Esophagus mucosa (tissue), 1 donor: ENCODE results near the gene CDH23. TPM values are rescaled to one million over a fixed set of nuclear protein-coding genes. Genes with fewer than 3 reads are reported as not detected.

ENCODE experiments used
- ATAC-seq: fragments of 200-7000 bp; cut with Tn5 transposase; one replicate; pipeline ENCODE4 v1.9.1; 2020
- total RNA-seq: library from RNA; stranded (reverse); gene quantifications from one replicate; pipeline ENCODE4 v1.2.4, GENCODE V29; 2023
- donor health status: DM: yes; HTN: yes; CAD: no.

The CDH23 gene
- total RNA-seq, 1 donor from 2014 or later: 1.3 TPM

DNA sequence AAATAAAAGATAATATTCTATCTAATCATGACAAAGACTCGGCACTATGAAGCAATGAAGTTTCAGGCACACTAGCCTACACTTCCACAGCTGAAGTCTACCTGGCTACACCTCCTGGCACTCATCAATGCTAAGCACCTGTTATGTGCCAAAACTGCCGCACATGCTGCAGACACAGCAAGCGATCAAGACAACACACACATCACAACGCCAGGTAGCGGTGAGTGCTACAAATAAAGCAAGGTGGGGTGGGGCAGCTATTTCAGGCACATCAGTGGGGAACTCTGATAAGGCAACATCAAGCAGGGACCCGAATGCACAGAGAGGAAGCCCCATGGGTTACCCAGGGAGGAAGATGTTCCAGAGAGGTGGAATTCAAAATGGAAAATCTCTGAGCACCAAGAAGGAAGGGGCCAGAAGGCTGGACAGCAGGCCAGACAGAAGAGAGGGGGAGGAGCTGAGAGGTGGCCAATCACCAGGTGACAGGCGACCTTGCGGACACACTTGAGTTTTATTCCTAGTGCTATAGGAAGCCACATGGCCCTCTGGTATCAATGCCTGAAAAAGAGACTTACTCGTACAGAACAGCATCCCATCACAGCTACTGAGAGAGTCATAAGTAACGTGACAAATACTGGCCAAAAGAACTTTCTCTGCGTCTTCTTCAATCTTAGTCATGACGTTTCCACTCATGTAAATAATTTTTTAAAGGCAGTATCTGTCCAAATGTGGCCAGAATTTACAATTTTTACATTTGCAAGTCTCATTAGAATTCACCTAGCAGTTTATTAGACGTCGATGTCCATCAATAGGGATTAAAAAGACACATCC lies 446.4 kb downstream of the CDH23 start:
- no peak for ATAC-seq

DNA sequence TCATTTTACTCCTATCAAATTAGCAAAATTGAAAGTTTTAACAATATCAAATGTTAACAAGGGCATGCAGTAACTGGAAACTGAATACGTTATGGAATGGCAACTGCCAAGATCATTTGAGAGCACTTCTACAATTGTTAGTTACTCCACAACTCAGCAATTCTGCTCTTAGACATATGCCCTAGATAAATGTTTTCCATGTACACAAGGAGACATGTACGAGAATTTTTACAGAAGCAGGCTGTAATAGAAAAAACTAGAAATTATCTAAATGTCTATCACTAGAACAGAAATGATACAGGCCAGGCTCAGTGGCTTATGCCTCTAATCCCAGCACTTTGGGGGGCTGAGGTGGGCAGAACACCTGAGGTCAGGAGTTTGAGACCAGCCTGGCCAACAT lies 447.4 kb downstream of the CDH23 start:
- no peak for ATAC-seq

DNA sequence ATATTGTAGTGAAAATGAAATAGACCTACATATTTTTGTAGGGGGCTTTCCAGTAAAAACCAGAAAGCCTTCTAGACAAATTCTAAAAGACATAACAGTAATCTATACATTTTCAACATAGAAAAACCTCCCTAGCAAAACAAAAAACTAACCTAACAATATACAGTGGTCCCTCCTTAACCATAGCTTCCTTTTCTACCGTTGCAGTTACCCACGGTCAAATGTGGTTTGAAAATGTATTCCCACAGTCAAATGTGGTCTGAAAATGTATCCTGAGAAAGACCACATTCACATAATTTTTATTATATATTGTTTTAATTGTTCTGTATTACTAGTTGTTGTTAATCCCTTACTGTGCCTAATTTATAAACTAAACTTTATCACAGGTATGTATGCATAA lies 448.0 kb downstream of the CDH23 start:
- no peak for ATAC-seq

DNA sequence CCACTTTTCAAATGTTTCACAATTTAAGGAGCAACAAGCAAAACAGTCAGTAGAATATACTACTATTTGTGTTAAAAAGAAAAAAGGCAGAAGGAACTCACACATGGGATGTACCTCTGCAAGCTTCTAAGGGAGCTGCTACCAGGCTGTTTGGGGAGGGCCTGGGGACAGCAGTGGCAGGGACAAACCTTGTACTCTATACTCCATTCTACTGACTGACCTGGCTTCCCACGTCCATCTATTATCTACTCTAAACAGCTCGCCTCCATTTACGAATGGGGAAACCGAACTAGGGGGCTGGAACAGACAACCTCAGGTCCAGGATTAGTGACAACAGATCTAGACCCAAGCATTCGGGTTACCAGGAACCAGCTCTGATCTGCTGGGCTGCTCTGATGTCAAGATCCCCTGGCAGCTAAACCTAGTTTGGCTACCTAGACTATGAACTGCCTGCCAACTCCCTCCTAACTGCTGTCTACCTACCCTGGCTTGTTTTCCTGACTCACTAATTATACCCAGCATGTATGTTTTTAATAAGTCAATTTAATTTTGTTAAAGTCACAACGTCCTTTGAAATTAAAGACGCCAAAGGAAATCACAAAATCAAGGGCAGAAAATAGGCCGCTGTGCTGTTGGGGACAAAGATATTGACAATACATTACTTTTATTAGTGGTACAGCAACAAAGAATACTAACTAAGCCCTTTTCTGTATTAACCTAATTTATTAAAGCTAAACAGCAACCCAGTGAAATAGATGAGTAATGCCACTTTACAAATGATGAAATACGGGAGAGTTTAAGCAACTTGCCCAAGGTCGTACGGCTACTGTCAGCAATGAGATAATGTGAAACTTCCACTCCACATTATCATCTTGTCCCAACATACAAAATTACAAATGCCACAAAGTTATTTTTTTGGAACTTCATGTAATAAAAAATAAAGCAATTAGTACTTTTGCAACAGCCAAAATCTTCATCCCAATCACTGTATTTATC lies 449.0 kb downstream of the CDH23 start:
- ATAC-seq: peak; percentile 82

DNA sequence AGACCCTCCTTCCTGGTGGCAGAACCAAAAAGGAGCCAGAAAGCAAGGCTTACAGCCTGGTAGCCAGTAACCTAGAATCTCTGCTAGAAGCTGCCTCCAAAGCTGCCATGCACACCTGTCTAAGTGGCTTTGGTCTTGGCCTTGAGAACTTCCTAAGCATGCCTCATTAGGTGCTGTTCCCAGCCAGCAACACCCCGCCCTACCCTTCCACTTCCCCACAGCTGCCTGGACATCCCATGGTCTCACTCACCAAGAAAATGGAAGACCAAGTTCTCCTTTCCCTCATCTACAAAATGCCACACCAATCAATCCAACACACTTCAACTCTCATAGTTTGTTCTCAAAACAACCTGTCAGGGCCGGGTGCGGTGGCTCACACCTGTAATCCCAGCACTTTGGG lies 450.1 kb downstream of the CDH23 start:
- ATAC-seq: no peak

DNA sequence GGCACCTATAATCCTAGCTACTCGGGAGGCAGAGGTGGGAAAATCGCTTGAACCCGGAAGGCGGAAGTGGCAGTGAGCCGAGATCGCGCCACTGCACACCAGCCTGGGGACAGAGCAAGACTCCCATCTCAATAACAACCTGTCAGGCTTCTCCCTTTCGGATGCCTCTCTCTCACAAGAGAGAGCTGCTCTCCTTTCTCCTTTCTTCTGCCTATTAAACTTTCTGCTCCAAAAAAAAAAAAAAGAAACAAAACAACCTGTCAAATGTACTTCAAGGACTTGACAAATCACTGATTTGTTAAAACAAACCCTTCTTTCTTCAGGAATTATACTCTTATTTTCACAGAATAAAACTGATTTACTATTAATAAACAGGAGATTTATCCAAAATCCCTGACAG lies 450.7 kb downstream of the CDH23 start:
- ATAC-seq: no peak

DNA sequence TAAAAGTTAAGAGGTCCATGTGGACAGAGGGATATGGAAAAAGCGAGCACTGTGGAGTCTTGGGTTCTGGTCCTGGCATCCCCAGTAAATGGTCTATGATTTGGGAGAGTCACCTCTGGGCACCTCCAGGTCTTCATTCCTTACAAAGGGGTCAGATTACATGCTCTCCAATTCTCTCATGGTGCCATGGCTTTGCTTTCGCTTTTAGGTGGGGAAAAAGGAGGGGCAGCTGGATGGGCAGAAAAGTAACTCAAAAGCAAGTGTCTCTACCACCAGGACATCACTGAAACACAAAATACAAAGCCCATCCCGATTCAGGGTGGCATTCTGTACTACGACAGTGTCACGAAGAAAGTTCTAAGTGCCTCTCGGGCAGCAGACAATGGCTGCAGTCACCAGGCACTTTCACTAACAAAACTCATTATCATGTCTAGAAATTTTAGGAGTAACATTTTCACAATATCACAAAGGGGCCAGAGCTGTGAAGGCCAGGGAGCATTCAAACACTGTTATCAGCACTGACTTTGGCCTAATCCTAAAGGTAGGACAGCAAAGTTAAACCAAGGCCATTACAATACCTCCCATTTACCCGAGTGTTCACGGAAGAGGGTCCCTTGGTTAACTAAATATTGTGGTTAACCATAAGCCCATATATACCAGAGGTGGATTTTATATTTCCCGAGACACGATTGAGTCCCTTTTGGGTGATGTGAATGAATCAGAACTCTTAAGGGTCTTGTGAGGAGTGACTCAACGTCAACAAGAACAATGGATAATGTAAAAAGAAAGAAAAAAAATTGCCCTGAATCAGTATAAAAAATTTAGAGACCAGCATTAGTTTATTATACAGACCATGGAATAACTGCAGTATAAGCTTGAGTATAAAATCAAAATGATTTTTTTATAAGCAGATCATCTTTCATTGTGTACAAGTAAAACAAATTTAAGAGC lies 451.9 kb downstream of the CDH23 start:
- no peak for ATAC-seq

DNA sequence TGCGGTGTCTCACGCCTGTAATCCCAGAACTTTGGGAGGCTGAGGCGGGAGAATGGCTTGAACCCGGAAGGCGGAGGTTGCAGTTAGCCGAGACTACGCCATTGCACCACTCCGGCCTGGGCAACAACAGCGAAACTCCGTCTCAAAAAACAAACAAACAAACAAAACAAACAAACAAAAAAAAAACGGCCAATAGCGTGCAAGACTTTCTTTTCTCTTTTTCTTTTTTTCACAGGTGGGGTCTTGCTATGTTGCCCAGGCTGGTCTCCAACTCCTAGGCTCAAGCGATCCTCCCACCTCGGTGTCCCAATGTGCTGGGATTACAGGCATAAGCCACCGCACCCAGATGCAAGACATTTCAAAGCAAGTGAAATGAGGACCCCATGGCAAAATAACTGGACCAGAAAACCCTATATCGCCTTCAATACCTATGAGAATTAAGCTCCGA lies 452.8 kb downstream of the CDH23 start:
- ATAC-seq: no peak

DNA sequence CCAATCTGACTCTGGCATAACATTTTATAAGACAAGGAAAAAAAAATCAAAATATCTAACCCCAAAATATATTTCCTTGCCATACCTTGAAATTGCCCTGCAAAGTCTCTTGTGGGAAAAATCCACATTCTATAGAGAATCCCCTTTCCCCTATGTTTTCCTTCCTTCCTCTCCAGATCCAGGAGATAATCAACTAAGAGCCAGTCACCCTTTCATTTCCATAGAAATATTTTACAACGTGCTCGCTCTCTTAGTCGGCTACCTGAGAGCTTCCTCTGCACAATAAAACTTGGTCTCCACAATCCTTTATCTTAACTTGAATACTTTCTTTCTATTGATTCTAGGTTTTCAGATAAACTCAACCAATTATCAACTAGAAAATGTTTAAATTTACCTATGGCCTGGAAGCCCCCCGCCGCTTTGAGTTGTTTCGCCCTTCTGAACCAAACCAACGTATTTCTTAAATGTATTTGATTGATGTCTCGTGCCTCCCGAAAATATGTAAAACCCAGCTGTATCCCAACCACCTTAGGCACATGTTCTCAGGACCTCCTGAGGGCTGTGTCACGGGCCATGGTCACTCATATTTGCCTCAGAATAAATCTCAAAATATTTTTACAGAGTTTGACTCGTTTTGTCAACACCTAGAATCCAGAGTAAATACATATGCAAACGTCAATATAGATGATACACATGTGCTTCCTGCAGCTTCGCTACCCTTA lies 453.5 kb downstream of the CDH23 start:
- no peak for ATAC-seq

DNA sequence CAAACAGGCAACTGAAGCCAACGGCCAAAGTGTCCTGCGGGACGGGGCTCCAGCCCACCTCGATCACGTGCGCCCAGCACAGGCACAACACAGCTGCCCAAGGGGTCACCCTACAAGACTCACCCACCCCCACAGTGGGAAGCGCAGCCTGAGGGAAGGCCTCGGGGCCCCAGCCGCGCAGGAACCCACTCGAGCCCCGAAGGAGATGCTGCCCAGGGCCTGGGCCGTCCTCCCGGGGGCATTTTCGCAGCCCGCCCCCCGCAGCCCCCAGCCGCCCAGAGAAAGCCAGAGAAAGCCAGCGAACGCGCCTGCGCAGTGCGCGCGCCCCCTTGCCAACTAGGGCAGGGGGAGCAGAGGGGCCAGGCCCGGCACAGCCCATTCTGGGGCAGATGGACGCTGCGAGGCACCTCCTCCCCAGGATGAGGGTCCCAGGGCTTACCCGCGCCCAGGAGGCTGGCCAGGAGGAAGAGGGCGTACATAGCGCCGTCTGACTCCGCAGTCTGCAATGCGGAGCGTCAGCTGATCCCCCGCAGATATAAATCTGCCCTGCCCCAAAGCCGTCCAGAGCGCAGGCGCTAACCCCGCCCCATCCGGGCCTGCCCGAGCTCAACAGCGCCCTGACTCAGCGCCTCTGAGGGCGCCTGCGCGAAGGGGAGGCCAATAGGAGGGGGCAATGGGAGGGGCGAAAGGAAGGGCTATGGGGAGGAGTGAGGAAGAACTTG lies 454.2 kb downstream of the CDH23 start, which contains the start of gene PSAP:
Gene PSAP (minus strand): TSS at position 509 of the 722 bp plus-strand sequence. CDS start 30 bp downstream, at position 479.
- peak; percentile 99 for ATAC-seq

DNA sequence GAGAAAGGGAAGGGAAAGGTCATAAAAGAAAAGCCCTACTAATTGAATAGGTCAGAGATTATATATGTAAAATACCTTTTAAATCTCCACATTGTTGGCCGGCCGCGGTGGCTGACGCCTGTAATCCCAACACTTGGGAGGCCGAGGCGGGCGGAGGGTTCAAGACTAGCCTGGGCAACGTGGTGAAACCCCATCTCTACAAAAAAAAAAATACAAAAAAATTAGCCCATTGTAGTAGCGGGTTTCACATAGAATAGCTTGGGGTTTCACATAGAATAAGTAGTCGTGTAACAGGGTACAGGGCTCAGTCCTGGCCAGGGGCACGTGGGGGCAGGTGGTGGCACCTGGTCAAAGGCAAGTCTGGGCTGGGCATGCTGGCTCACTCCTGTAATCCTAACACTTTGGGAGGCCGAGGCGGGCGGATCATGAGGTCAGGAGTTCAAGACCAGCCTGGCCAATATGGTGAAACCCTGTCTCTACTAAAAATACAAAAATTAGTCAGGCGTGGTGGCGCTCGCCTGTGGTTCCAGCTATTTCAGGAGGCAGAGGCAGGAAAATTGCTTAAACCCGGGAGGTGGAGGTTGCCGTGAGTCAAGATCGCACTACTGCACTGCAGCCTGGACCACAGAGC lies 454.9 kb downstream of the CDH23 start:
- ATAC-seq: peak; percentile 19

DNA sequence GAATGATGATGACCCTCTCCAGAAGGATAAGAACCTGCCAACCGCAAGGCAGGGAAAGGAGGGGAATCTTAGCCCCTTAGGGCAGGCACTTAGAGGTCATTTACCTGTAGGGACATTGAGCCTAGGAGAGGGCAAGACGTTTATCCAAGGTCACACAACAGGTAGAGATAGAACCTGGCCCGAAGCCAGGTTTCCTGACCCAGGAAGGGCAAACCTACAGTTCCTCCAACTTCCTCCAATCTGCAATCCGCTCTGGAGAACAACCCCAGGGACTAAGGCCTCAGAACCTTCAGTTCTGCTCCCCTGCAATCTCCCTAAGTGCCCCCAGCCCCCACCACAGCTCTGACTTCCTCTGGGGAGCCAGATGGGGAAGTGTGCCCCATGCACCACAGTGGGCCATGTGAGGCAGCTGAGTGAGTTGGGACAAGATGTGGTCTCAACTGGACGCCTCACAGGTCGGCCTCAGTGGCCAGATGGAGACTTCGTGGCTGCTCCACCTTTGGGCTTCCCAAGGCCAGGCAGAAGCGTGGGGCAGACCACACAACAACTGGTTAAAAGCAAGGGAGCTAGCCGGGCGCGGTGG lies 455.7 kb downstream of the CDH23 start:
- ATAC-seq: no peak

DNA sequence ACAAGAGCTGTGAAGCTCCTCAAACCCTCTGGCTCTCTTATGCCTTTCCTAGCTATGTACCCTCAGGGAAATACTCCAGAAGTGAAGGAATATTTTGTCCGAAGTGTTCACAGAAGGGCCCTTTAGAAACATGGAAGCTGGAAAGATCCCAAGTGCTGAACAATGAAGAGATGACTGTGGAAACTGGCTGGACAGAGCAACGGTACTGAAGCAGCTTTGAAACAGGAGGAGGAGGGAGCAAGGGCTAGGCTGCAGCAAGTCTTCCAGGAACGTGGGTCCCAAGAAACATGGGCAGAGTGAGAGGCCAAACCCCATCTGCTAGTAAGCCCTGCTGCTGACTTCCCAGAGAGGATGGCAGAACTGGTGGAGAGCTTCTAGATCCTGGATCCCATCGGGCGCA lies 457.3 kb downstream of the CDH23 start:
- ATAC-seq: no peak

DNA sequence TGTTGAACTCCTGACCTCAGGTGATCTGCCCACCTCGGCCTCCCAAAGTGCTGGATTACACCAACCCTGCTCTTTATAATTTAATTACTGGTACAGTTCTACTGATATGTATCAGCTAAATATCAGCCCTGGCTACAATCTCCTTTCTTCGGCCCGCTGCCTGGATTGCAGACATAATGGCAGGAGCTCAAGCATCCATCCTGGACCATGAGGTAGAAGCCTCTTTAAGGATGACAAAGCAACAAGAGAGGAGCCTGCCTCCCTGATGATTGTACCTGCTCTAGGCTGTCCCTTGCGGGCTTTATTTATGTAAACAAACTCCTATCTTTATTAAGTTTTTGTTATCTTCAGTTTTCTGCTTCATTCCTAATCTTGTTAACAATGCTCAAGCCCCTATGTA lies 459.9 kb downstream of the CDH23 start:
- no peak for ATAC-seq

DNA sequence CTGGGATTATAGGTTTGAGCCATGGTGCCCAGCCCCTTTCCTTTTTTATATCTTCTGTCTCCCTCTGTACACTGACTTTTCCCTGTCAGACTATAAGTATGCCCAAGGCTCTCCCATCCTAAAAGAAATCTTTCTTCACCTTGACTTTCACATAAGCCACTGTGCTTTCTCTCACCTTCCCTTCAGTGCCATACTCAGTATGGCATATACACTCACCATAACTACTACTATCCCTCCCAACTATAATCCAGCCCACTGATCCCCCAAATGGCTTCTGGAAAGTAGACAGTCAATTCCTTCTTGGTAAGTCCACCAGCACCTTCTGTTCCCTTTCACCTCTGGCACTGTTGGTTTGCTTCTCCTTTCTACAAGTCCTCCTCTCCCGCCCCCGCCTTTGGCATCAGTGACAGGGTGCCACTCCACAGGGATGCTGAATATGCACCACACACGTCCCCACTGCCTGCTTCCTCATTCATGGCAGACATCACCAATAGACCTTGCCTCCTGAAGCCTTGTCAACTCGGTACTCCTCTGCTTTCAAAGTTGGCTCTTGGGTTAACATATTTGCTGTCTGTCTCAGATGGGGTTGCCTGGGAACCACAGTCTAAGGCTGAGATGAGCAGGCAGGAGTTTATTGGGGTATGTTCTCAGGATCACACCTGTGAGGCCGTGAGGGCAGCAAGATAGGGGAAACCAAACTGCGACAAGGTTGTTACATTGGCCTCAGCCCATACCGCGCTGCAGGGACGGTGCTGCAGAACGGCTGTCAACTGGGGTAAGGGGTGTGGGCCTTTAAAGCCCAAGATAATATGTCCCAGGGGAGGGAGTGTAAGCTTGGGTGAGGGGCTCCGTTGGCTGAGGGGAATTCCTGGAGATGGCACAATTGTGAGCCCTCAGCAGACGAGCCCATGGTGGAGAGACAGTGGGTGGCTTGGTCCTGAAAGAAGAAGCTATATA lies 461.5 kb downstream of the CDH23 start:
- ATAC-seq: no peak

DNA sequence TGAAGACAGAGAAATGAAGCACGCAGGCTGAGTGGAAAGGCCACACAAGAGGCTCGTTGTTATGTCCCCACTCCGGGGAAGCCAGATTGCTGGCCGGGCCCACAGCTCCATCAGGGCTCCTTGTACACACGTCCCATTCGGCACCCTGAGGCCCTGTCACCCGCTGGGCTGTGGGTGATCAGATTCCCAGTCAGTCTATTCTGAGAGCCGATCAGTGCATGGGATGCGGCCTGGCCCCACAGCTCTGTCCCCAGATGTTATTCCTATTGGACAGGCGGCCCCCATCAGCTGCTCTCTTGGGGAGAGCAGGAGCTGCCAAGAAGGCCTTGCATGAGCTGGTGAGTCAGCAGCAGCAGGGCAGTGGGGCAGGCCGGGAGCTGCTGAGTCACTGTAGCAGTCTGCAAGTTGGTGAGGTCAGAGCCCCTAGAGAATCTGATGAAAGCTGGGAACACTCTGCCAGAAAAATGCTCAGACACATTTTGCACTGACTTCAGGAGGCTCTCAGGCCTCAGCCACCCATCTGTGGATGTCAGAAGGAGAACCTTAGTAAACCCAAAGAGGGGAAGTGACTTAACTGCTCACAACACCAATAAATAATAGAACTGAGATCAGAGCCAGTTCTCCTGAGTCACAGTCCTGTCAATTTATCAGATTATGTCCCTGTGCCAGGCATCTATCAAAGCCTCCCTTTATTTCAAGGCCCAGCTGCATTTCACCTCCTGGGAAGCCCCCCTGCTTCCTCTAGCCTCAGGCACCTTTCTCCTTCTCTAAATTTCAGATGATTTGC lies 463.7 kb downstream of the CDH23 start:
- ATAC-seq: peak; percentile 97

DNA sequence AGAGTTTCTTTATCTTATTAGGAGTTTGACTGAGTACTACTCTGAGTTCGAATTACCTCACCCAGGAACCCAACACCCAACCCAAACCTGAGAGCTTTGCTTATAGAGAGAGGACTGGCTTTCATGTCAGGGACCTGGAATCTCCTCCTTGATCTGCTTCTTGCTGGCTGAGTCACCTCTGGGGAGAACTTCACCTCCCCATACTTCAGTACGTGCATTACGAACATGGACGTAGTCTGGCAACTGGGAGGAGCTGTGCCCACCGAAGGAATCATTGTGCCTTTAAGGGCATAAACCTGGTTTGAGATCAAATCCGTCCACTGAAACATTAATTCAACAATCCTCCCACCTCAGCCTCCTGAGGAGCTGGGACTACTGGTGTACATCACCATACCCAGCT lies 466.5 kb downstream of the CDH23 start:
- ATAC-seq: no peak

DNA sequence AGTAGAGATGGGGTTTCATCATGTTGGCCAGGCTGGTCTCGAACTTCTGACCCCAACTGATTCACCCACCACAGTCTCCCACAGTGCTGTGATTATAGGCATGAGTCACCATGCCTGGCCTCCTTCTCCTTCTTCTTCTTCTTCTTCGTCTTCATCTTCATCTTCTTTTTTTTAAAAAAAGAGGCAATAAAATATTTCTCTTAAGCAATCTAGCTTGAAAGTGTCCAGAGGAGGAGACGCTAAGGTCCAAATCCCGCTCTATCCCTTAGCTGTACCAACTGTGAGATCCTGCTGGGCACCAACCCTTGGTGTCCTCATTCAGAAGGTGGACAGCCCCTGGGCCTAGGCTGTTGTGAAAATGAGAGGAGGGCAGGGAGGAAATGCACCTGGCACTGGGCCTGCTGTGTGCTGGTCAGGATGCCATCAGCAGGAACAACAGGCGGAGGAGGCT lies 468.2 kb downstream of the CDH23 start:
- no peak for ATAC-seq
